GM12878 (cell line): ENCODE measurements around the gene DLK2.

ENCODE experiments used
- BACH1 ChIP-seq: fragments of 450-650 bp; IDR thresholded peaks from 2 replicates; pipeline ENCODE4 v1.6.1; 2017; ENCODE audit warnings: mild to moderate bottlenecking, borderline replicate concordance
- CEBPZ ChIP-seq: fragments of 150-350 bp; IDR thresholded peaks from 2 replicates; pipeline ENCODE4 v1.6.1; 2016; ENCODE audit warnings: low read depth, low read length
- CHD2 ChIP-seq: IDR thresholded peaks from 2 replicates; pipeline ENCODE4 v1.6.1; 2011; ENCODE audit warnings: low read depth, low read length, improper control_type of control experiment, borderline replicate concordance
- JUND ChIP-seq: IDR thresholded peaks from 2 replicates; pipeline ENCODE4 v1.6.1; 2012; ENCODE audit warnings: low read depth, mild to moderate bottlenecking, low read length, improper control_type of control experiment, moderate library complexity
- NFXL1 ChIP-seq: fragments of 450-650 bp; IDR thresholded peaks from 2 replicates; pipeline ENCODE4 v1.6.1; 2017; ENCODE audit warnings: antibody characterized with exemption, mild to moderate bottlenecking, borderline replicate concordance
- POLR2A ChIP-seq: IDR thresholded peaks from 2 replicates; pipeline ENCODE4 v1.6.1; 2011; ENCODE audit warnings: low read depth, mild to moderate bottlenecking, low read length
- RAD21 ChIP-seq: IDR thresholded peaks from 2 replicates; pipeline ENCODE4 v1.6.1; 2011; ENCODE audit warnings: mild to moderate bottlenecking, low read depth, low read length, moderate library complexity; ENCODE audit not compliant: insufficient read depth
- SPI1 ChIP-seq: IDR thresholded peaks from 2 replicates; pipeline ENCODE4 v1.6.1; 2011; ENCODE audit warnings: low read depth, mild to moderate bottlenecking, low read length, moderate library complexity, borderline replicate concordance; ENCODE audit not compliant: insufficient read depth
- TAF1 ChIP-seq: IDR thresholded peaks from 2 replicates; pipeline ENCODE4 v1.6.1; 2011; ENCODE audit warnings: mild to moderate bottlenecking, low read depth, low read length, borderline replicate concordance
- TCF12 ChIP-seq: IDR thresholded peaks from 2 replicates; pipeline ENCODE4 v1.6.1; 2011; ENCODE audit warnings: low read depth, mild to moderate bottlenecking, low read length
- YY1 ChIP-seq: IDR thresholded peaks from 2 replicates; pipeline ENCODE4 v1.6.1; 2011; ENCODE audit warnings: low read depth, mild to moderate bottlenecking, low read length
- ZBTB33 ChIP-seq: fragments of 450-650 bp; IDR thresholded peaks from 2 replicates; pipeline ENCODE4 v1.6.1; 2017; ENCODE audit warnings: mild to moderate bottlenecking

GRCh38 chr6:43495409-43495941, 40.1 kb upstream of the DLK2 start:
- TF ChIP-seq CHD2 (no peak), CEBPZ (no peak), POLR2A (no peak), TAF1 (no peak), NFXL1 (no peak), JUND (no peak), BACH1 (no peak), SPI1 (no peak), YY1 (no peak), ZBTB33 (no peak), TCF12 (no peak), RAD21 (no peak)
